HFF-Myc (cell line): ENCODE results near the gene APBA2.

ENCODE experiments used
- DNase-seq: peaks from one replicate; pipeline ENCODE4 v3.0.0-alpha.2; 2011; ENCODE audit warnings: low read depth; ENCODE audit errors: extremely low read depth
- H3K4me3 ChIP-seq: replicated peaks from 2 replicates; pipeline ENCODE4 v1.5.1; 2011; ENCODE audit warnings: low read depth, mild to moderate bottlenecking, control low read depth, low read length
- CTCF ChIP-seq: IDR thresholded peaks from 2 replicates; pipeline ENCODE4 v1.5.1; 2012; ENCODE audit warnings: mild to moderate bottlenecking, low read depth, low read length, control low read depth; ENCODE audit errors: missing control alignments

APBA2 gene

GRCh38 chr15:29102911-29103823 is 217.4 kb downstream of the APBA2 start:
- H3K4me3 ChIP-seq, result peak overlapping the region; percentile 11; the same call in 1 of the 2 replicates
- DNase-seq, result no peak
- TF ChIP-seq CTCF, result no peak

- peak overlapping the region; percentile 11; the same call in 1 of the 2 replicates for H3K4me3 ChIP-seq
- peak; percentile 22 for DNase-seq
- TF ChIP-seq CTCF, result peak; percentile 93
Measured at GRCh38 chr15:29103824-29104565, 218.2 kb downstream of the APBA2 start.

GRCh38 chr15:29104566-29104880 is 218.7 kb downstream of the APBA2 start:
- no peak for TF ChIP-seq CTCF
- DNase-seq, result no peak
- H3K4me3 ChIP-seq, result no peak overlapping the region

- H3K4me3 ChIP-seq, result no peak overlapping the region
- no peak for TF ChIP-seq CTCF
- no peak for DNase-seq
Measured at GRCh38 chr15:29105151-29105854, 219.5 kb downstream of the APBA2 start.

- DNase-seq, result no peak
- no peak for TF ChIP-seq CTCF
- H3K4me3 ChIP-seq, result no peak overlapping the region
Measured at GRCh38 chr15:29106116-29106515, 220.3 kb downstream of the APBA2 start.

GRCh38 chr15:29106551-29107290 is 220.9 kb downstream of the APBA2 start:
- DNase-seq, result no peak
- no peak for TF ChIP-seq CTCF
- no peak overlapping the region for H3K4me3 ChIP-seq
